Testis (tissue), 2 donors: ENCODE measurements around the gene CCL3.

Experiments
- POLR2A ChIP-seq: fragments of 450-650 bp; IDR thresholded peaks from one replicate; pipeline ENCODE4 v1.6.1; 2017; ENCODE audit warnings: antibody characterized with exemption, mild to moderate bottlenecking, moderate library complexity
- TF ChIP-seq, protein P1 (sequence below), 3 experiments: fragments of 450-650 bp in 2 of 3; fragments of 200-600 bp in 1 of 3; sonication (generic) in 1 of 3; IDR thresholded peaks; one replicate each; pipeline ENCODE4 v1.5.1; 2016 to 2019; ENCODE audit warnings: antibody characterized with exemption in 3 of 3, mild to moderate bottlenecking in 2 of 3, moderate library complexity in 1 of 3

DNA sequence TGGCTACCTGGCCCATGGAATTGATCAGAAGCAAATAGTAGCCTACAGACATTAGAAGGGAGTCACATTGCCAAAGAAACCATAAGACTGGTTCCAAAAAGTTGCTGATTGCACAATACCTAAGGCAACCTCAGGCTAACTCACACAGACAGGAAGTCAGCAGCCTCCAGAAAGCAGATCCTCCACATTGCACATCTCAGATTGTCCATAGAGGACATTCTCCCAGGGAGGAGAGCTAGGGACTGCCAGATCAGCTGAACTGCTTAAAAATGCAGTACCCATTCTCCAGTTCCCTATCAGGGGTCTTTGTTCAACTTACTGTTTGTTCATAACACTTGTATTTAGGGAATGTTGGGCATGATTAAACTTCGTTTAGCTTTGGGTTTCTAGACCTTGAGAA, 4.2 kb downstream of the CCL3 start:
- TF ChIP-seq, protein P1, sequence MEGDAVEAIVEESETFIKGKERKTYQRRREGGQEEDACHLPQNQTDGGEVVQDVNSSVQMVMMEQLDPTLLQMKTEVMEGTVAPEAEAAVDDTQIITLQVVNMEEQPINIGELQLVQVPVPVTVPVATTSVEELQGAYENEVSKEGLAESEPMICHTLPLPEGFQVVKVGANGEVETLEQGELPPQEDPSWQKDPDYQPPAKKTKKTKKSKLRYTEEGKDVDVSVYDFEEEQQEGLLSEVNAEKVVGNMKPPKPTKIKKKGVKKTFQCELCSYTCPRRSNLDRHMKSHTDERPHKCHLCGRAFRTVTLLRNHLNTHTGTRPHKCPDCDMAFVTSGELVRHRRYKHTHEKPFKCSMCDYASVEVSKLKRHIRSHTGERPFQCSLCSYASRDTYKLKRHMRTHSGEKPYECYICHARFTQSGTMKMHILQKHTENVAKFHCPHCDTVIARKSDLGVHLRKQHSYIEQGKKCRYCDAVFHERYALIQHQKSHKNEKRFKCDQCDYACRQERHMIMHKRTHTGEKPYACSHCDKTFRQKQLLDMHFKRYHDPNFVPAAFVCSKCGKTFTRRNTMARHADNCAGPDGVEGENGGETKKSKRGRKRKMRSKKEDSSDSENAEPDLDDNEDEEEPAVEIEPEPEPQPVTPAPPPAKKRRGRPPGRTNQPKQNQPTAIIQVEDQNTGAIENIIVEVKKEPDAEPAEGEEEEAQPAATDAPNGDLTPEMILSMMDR (IDR thresholded peaks at IDR 0.05): no peak
- no peak for TF ChIP-seq POLR2A
